Stimulated activated CD4-positive, alpha-beta T cell treated with anti-CD3 and anti-CD28 coated beads, Interleukin-1b, Interleukin-23, amount 100 ng/mL, for 24 hours (primary cell): ENCODE measurements around the gene MAD1L1.

ENCODE experiments used
- DNase-seq, 4 experiments: peaks; one replicate each; pipeline ENCODE4 v3.0.0-alpha.2; 2020; ENCODE audit warnings: low read depth in 4 of 4, low spot score in 1 of 4

The MAD1L1 gene

GRCh38 chr7:2106440-2106839 lies 126.3 kb downstream of the MAD1L1 start:
- no peak for DNase-seq

GRCh38 chr7:2105917-2106316 lies 126.8 kb downstream of the MAD1L1 start:
- no peak for DNase-seq

- DNase-seq: no peak
Measured at GRCh38 chr7:2105280-2105679, 127.5 kb downstream of the MAD1L1 start.

GRCh38 chr7:2104716-2105115 lies 128.0 kb downstream of the MAD1L1 start:
- no peak for DNase-seq

GRCh38 chr7:2104107-2104710 lies 128.5 kb downstream of the MAD1L1 start:
- DNase-seq: peak; percentile 21 to 75 (median 56)

GRCh38 chr7:2103071-2103898 lies 129.5 kb downstream of the MAD1L1 start:
- no peak for DNase-seq

GRCh38 chr7:2102375-2102723 lies 130.4 kb downstream of the MAD1L1 start:
- DNase-seq: no peak

GRCh38 chr7:2101630-2102374 lies 130.9 kb downstream of the MAD1L1 start:
- DNase-seq: no peak

- no peak for DNase-seq
Measured at GRCh38 chr7:2100278-2101208, 132.2 kb downstream of the MAD1L1 start.

- no peak for DNase-seq
Measured at GRCh38 chr7:2099048-2099957, 133.4 kb downstream of the MAD1L1 start.

GRCh38 chr7:2098496-2098895 lies 134.2 kb downstream of the MAD1L1 start:
- DNase-seq: no peak

GRCh38 chr7:2098056-2098455 lies 134.7 kb downstream of the MAD1L1 start:
- DNase-seq: no peak

- DNase-seq: no peak
Measured at GRCh38 chr7:2097492-2097891, 135.3 kb downstream of the MAD1L1 start.

- no peak for DNase-seq
Measured at GRCh38 chr7:2096692-2097387, 135.9 kb downstream of the MAD1L1 start.

- DNase-seq: no peak
Measured at GRCh38 chr7:2095436-2095835, 137.3 kb downstream of the MAD1L1 start.

- no peak for DNase-seq
Measured at GRCh38 chr7:2094454-2095045, 138.2 kb downstream of the MAD1L1 start.

GRCh38 chr7:2093843-2094220 lies 138.9 kb downstream of the MAD1L1 start:
- no peak for DNase-seq

- no peak for DNase-seq
Measured at GRCh38 chr7:2093215-2093842, 139.4 kb downstream of the MAD1L1 start.

GRCh38 chr7:2092279-2092678 lies 140.5 kb downstream of the MAD1L1 start:
- DNase-seq: no peak
